ENCODE results near the gene SKA2. TPM values are rescaled to one million over a fixed set of nuclear protein-coding genes. Genes with fewer than 3 reads are reported as not detected.
A peak's percentile ranks its signal among the peaks of the same experiment; 100 is the strongest.

The SKA2 gene
- total RNA-seq, 1 experiment from 2014 or later: 57.5 TPM

GRCh38 chr17:59165933-59166342, 11.0 kb upstream of the SKA2 start:
- no peak overlapping the region for H3K4me3 Mint-ChIP-seq (ENCODE audit: unreplicated experiment)
- peak; percentile 60 for DNase-seq (ENCODE audit: unreplicated experiment)
- no peak overlapping the region for H3K27ac Mint-ChIP-seq (ENCODE audit: low read depth, unreplicated experiment)
- TF ChIP-seq, protein P1, sequence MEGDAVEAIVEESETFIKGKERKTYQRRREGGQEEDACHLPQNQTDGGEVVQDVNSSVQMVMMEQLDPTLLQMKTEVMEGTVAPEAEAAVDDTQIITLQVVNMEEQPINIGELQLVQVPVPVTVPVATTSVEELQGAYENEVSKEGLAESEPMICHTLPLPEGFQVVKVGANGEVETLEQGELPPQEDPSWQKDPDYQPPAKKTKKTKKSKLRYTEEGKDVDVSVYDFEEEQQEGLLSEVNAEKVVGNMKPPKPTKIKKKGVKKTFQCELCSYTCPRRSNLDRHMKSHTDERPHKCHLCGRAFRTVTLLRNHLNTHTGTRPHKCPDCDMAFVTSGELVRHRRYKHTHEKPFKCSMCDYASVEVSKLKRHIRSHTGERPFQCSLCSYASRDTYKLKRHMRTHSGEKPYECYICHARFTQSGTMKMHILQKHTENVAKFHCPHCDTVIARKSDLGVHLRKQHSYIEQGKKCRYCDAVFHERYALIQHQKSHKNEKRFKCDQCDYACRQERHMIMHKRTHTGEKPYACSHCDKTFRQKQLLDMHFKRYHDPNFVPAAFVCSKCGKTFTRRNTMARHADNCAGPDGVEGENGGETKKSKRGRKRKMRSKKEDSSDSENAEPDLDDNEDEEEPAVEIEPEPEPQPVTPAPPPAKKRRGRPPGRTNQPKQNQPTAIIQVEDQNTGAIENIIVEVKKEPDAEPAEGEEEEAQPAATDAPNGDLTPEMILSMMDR (IDR thresholded peaks at IDR 0.05; ENCODE audit: unreplicated experiment): peak; percentile 63
- H3K4me1 Mint-ChIP-seq (ENCODE audit: insufficient read depth, unreplicated experiment): peaks cover 11% of the 10 kb centered on the region
- CTCF ChIA-PET: interaction anchor here (0.8 kb wide), 2 partner anchors 10 to 393 kb away, joined by 3 read pairs; no protein-coding TSS in a partner anchor
- no peaks in the 10 kb centered on the region for H3K27me3 Mint-ChIP-seq (ENCODE audit: insufficient read depth, unreplicated experiment)
- peaks cover 6% of the 10 kb centered on the region for H3K36me3 Mint-ChIP-seq (ENCODE audit: insufficient read depth, unreplicated experiment)
- no TSS peak for BruUV-seq (replicated peaks)
- POLR2A ChIA-PET: interaction anchor here (0.7 to 2.1 kb wide), 4 partner anchors 9 to 45 kb away, joined by 3 to 10 read pairs (median 4); partner anchors contain the start of genes PRR11, SKA2 and SMG8
- no peaks in the 10 kb centered on the region for H3K9me3 Mint-ChIP-seq (ENCODE audit: unreplicated experiment)
- intact Hi-C loops (cut with micrococcal nuclease): no loop called here

DNA sequence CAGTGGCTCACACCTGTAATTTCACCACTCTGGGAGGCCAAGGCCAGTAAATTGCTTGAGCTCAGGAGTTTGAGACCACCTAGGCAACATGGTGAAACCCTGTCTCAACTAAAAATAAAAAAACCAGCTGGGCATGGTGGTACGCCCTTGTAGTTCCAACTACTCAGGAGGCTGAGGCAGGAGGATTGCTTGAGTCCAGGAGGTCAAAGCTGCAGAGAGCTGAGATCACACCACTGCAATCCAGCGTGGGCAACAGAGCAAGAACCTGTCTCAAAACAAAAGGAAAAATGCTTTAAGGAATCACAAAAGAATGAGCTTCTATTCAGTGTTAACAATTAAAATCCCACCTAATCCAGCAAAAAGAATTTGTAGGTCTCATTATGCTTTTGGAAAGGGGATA, 6.5 kb upstream of the SKA2 start:
- no TSS peak for BruUV-seq (replicated peaks)
- ChIA-PET POLR2A (interaction anchor here (0.8 to 2.0 kb wide), 5 partner anchors 10 to 59 kb away, joined by 3 to 12 read pairs (median 5); partner anchors contain the start of genes GDPD1, SMG8 and TRIM37), CTCF (interaction anchor here (0.6 to 1.1 kb wide), 2 partner anchors 24 to 59 kb away, joined by 3 read pairs; partner anchors contain the start of gene GDPD1)
- TF ChIP-seq, protein P1 (IDR thresholded peaks at IDR 0.05; ENCODE audit: unreplicated experiment): no peak
- Mint-ChIP-seq H3K27ac (ENCODE audit: low read depth, unreplicated experiment) (peak overlapping the region; percentile 79), H3K4me3 (ENCODE audit: unreplicated experiment) (no peak overlapping the region), H3K27me3 (ENCODE audit: insufficient read depth, unreplicated experiment) (no peaks in the 10 kb centered on the region), H3K36me3 (ENCODE audit: insufficient read depth, unreplicated experiment) (no peaks in the 10 kb centered on the region), H3K4me1 (ENCODE audit: insufficient read depth, unreplicated experiment) (peaks cover 36% of the 10 kb centered on the region), H3K9me3 (ENCODE audit: unreplicated experiment) (no peaks in the 10 kb centered on the region)
- intact Hi-C loops (cut with micrococcal nuclease): no loop called here
- no peak for DNase-seq (ENCODE audit: unreplicated experiment)

DNA sequence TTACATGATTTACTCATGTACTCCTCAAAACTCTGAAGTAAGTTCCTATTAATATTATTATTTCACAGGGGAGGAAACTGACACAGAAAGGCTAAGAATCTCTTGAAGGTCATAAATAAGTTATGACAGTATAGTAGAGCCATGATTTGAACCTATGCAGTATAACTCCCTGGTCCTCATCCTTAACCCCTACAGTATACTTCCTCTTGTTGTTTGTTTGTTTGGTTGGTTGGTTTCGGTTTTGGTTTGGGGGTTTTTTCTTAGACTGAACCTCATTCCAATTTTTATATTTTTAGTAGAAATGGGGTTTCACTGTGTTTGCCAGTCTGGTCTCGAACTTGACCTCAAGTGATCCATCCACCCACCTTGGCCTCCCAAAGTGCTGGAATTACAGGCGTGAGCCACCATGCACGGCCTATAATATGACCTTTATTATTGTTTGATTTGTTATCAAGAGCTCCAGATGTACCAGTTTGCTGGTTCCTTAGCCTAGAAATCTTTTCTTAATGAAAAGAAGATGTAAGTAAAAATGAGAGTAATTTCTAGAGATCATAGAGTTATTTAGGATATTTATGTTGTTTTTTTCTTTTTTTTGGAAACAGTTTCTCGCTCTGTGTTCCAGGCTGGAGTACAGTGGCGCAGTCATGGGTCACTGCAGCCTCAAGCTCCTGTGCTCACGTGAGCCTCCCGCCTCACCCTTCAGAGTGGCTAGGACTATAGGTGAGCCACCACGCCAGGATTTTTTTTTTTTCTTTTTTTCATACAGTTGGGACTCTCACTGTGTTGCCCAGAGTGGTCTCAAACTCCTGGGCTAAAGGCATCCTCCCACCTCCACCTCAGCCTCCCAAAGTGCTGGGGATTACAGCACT, 5.4 kb upstream of the SKA2 start:
- Mint-ChIP-seq H3K27me3 (ENCODE audit: insufficient read depth, unreplicated experiment) (no peaks in the 10 kb centered on the region), H3K4me1 (ENCODE audit: insufficient read depth, unreplicated experiment) (peaks cover 36% of the 10 kb centered on the region), H3K9me3 (ENCODE audit: unreplicated experiment) (no peaks in the 10 kb centered on the region), H3K36me3 (ENCODE audit: insufficient read depth, unreplicated experiment) (no peaks in the 10 kb centered on the region), H3K27ac (ENCODE audit: low read depth, unreplicated experiment) (peak overlapping the region; percentile 97), H3K4me3 (ENCODE audit: unreplicated experiment) (peak overlapping the region; percentile 19)
- DNase-seq (ENCODE audit: unreplicated experiment): no peak
- ChIA-PET POLR2A (interaction anchor here (1.0 to 2.0 kb wide), 6 partner anchors 9 to 547 kb away, joined by 3 to 6 read pairs (median 4); partner anchors contain the start of genes PTRH2, SMG8, TRIM37 and VMP1), CTCF (interaction anchor here (0.5 to 1.2 kb wide), 2 partner anchors 11 to 422 kb away, joined by 4 to 6 read pairs; no protein-coding TSS in a partner anchor)
- TF ChIP-seq, protein P1 (IDR thresholded peaks at IDR 0.05; ENCODE audit: unreplicated experiment): no peak
- intact Hi-C loops (cut with micrococcal nuclease): no loop called here
- BruUV-seq (replicated peaks): no TSS peak

Measured in MCF 10A (cell line).